HT-29 (cell line): ENCODE data around the gene INTS6. TPM values are rescaled to one million over a fixed set of nuclear protein-coding genes. Genes with fewer than 3 reads are reported as not detected.
"Not testable (repeated sequence)": the region's sequence is repeated elsewhere in the genome, so short reads cannot be mapped to it uniquely, and the experiment has no call there.

ENCODE experiments used
- DNase-seq: peaks from one replicate; pipeline ENCODE4 v3.0.0-alpha.2; 2015; ENCODE audit warnings: low spot score
- total RNA-seq: library from RNA; depleted of rRNA; stranded (reverse); fragments of >200 nt; shearing (Covaris generic); gene quantifications from 2 replicates; pipeline ENCODE4 v1.2.3, GENCODE V29; 2014

INTS6 gene
- total RNA-seq, 1 experiment from 2014 or later, result 37.6 TPM

GRCh38 chr13:51455532-51455931 is 2.7 kb upstream of the INTS6 start:
- DNase-seq, result no peak

DNA sequence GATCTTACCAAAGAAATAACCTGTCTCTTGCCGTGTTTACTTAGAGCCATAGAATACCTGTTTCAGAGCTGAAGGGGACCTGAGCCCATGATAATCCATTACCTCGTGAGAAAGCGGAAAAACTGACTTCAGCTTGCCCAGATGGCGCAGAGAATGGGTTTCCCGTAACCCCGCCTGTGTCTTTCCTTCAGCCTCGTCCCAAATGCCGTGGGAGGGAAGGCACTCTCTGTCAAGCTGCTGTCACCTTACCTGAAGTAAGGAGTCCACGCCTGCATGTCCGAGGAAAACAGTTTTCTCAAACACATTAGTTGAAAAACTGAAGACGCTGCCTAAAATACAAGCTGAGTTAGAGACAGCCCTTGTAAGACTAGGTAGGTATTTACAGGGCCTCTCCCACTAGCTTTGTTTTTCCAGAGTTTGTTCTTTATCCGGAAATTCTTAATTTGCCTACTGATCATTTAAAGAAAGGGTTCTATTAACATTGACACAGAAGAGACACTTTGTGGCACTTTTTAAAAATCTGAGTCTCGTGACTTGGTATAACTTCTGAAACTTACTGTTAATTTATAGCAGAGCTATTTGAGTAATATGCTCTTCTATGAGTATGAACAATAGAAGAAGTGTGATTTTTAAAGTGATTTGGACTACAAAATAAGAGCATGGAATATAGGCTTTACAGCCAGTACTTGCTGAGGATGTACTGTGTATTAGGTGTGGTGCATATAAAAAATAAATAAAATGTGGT is 1.3 kb upstream of the INTS6 start:
- peak; percentile 68 for DNase-seq

- DNase-seq, result peak; percentile 91
Measured at GRCh38 chr13:51453207-51453958, 547 bp upstream of the INTS6 start.

DNA sequence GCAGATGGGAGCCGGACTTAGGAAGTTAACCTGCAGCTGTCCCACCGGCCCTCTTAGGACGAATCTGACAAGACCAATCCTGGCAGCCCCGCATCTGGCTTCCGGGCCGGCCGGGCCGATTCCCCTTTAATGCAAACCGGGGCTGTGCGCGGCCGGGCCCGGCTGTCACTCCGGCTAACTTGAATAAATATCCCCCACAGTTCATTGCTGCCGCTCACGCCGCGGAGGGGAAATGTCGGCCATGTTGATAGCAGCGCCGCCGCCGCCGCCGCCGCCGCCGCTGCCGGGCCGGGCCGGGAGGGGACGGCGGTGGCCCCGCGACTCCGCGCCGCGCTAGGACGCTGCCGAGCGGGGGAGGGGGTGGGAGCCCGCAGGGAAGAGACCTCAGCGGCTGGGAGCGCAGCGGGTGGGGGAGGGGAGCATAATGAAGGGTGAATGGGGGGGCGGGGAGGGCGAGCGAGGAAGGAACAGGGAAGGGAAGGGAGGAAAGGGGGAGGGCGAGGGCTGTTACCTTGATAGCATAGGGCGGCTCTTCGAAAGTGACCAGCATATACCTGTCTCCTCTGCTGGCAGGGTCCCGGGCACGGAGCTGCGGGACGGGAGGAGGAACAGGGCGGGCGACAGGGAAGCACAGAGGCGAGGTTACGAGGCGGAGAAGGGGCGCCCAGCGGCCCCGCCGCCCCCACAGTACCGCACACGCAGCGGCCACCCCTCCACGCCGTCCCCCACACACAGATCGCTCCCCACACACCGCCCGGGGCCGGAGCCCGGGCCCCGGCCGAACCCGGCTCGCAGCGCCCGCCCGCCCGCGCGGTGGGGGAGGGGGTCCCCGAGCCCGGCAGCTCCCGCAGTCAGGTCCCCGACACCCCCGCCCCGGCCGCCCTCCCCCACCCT is 1.1 kb downstream of the INTS6 start:
- DNase-seq, result peak; percentile 81

DNA sequence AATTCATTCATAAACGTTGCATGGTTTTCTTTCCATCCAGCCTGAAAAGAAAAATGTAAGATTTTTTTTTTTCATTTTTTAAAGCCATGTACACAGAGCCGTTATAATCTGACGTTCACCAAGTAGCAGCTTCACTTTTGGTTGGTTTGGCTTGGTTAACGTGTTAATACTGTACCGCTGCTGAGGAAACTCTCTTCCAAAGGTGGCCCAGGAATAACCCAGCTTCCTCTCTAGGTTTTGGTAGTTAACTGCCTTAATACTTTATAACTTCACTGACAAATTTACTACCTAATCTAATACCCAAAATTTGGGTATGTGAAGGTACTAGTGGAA is 1.7 kb downstream of the INTS6 start:
- DNase-seq, result no peak

DNA sequence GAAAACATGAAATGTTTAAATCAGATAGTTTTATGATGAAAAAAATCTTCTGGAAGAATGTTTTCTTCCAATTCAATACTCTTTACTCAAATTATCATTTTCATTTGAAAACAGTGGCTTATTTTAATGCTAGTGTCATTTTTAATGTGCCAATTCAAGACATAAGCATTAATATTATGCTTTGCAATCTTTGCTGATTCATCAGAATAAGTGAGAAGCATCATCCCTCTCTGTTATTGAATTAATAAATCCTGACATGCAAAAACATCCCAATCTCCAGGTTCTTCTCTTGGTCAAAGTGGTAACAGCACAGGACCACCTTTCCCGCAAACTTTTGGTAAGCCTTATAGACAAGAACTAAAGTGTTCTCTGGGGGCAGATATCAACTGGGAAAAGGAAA is 3.8 kb downstream of the INTS6 start:
- DNase-seq, result no peak

DNA sequence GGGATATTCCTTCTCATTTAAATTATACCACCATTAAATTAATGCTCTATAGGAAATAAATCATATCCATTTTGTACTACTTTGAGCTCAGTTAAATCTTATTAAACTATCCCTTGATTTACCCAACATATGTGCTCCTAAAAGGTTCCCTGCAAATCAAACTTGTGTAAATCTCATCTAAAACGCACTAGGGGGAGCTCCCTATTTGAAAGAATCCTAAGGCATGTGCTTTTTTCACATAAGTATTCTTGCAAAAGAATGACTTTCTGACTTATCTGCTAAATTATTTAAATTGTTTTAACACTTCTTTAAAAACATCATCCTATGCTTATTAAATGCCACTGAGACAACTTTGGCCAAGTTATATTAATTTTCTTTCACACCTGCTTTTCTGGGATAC is 7.9 kb downstream of the INTS6 start:
- DNase-seq, result peak; percentile 22

GRCh38 chr13:51440381-51440780 is 12.5 kb downstream of the INTS6 start:
- no peak for DNase-seq

- DNase-seq, result no peak
Measured at GRCh38 chr13:51437550-51438127, 15.2 kb downstream of the INTS6 start.

DNA sequence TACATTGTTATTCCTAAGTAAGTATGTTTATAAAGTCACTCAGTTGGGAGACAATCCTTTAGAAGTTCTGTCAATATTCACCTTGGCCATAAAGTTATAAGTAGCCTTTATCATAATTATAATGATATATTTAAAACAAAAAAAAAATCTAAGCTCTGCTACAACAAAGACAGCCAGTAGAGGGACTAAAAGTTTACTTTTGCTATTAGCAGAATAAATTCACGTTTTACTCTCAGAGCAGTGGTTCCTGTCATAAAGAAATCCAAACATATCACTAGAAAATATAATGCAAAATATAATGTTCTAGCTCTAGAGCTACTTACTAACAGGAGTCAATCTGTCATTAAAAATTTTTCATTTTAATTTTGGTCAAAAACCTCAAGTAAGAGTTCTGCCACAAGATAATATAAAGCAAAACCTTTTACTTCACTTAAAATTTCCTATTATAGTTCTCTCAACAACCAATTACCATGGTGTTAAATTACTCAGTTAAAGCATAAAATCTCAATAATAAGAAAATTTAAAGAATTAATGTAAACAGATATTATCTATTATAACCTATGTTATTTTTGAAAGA is 17.7 kb downstream of the INTS6 start:
- peak; percentile 60 for DNase-seq

GRCh38 chr13:51432576-51432975 is 20.3 kb downstream of the INTS6 start:
- DNase-seq, result no peak

DNA sequence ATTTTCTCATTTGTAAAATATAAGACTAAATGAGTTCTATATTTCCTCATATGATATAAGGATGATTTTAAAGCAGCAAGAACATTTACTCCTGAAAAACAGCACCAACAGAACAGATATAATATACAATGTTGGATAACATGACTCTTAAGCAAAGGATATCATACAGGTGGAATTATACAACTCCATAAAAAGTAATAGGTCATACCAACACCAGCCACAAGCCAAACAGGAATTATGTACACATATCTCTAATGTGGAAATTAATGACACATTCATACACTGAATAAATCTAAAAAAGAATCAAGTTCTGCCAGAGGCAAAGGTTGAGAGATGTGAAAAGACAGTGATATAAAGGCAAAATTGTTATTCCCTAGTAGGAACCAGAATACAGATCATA is 25.9 kb downstream of the INTS6 start:
- DNase-seq, result no peak

GRCh38 chr13:51425410-51426042 is 27.3 kb downstream of the INTS6 start:
- DNase-seq, result no peak

GRCh38 chr13:51423766-51424165 is 29.1 kb downstream of the INTS6 start:
- DNase-seq, result no peak

DNA sequence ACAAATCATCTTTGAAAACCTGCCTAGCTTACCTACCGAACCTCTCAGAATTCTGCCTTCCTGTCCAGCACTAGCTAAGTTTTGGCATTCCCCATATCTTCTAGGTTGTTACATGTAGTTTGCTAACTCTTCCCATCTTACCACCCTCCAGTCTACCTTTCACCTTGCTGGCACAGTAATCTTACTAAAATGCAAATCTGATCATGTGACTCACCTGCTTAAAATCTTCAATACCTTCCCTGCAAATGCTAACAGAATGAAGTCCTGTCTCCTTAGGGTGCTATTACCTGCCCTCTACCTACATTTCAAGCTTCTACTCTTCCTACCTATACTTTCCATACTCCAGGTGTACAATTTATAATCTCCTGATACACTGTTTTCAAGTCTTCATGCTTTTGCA is 30.4 kb downstream of the INTS6 start:
- DNase-seq, result no peak

DNA sequence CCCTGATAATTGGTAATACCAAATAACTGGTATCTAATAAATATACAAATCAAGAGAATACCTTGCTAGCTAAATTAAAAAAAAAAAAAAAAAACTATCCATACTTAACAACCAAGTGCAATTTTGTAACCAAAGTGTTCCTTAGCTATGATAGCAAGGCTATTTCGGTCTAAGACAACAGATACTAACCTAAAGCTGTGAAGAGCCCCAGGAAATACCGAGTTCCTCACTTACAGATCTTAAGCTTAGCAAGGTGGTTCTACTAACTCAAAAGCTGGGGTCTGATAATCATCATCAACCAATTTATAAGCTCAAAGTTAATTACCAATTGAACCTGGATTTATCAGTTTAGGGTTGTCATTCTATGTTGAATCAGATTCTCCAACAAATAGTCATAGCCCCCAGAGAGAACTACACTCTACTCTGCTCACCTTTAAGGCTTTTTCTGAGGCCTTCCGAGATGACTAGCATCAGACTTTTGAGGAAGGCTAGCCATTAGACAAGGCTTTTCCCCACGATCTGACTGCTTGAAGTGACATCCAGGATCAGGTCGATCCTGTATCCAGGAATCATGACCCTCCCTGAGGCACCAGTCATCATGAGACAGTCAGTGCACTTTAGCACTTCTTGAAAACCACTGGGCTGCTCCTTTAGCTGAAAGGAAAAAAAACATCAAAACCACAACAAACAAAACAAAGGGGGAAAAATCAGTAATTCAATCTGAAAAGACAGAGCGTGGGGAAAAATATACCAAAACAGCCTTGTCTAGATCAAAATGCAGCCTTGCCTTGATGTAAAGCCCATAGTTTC is 31.9 kb downstream of the INTS6 start:
- no peak for DNase-seq

GRCh38 chr13:51419001-51419636 is 33.7 kb downstream of the INTS6 start:
- DNase-seq, result no peak

DNA sequence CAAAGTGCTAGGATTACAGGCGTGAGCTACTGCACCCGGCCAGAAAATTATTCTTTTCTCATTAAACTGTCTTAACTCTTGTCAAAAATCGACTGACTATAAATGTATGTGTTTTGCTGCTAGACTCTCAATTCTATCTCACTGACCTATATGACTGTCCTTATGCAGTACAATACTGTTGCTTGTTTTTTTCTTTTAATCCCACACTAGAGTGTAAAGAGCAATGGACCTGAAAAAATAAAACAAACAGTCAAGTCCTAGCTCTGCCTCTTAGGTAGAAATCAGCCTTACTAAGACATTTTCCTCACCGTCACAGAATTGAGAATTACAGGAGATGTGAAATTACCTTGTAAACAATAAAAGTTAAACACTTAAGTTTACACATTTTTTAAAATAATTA is 35.1 kb downstream of the INTS6 start:
- no peak for DNase-seq

- DNase-seq, result no peak
Measured at GRCh38 chr13:51416107-51416506, 36.7 kb downstream of the INTS6 start.

DNA sequence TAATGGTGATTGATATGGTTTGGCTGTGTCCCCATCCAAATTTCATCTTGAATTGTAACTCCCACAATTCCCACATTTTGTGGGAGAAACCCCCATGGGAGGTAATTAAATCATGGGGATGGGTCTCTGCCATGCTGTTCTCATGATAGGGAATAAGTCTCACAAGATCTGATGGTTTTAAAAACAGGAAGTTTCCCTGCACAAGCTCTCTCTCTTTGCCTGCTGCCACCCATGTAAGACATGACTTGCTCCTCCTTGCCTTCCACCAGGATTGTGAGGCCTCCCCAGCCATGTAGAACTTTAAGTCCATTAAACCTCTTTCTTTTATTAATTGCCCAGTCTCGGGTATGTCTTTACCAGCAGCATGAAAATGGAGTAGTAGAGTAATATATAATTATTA is 37.5 kb downstream of the INTS6 start:
- DNase-seq, result not testable (repeated sequence)
